Right cardiac atrium (tissue), 5 donors: ENCODE data around the gene RPL3. TPM values are rescaled to one million over a fixed set of nuclear protein-coding genes. Genes with fewer than 3 reads are reported as not detected.

ENCODE experiments used
- ATAC-seq, 2 donors: fragments of 200-7000 bp; cut with Tn5 transposase; one replicate each; pipeline versions ENCODE4 v1.8.0 to v1.9.1; 2020; ENCODE audit warnings: moderate library complexity in 2 of 2, mild to moderate bottlenecking in 1 of 2
- DNase-seq, 3 donors: peaks; one replicate each; pipeline ENCODE4 v3.0.0-alpha.2; 2020
- H3K27ac ChIP-seq: one replicate; pipeline ENCODE4 v1.5.1; 2013; ENCODE audit warnings: mild to moderate bottlenecking, low read length, control low read depth, moderate library complexity
- H3K27me3 ChIP-seq: one replicate; pipeline ENCODE4 v1.6.1; 2013; ENCODE audit not compliant: control insufficient read depth, insufficient read depth
- H3K4me1 ChIP-seq: one replicate; pipeline ENCODE4 v1.6.1; 2013; ENCODE audit warnings: low read length; ENCODE audit not compliant: control insufficient read depth, insufficient read depth
- H3K4me3 ChIP-seq: one replicate; pipeline ENCODE4 v1.5.1; 2013; ENCODE audit warnings: low read length, control low read depth
- H3K9me3 ChIP-seq: one replicate; pipeline ENCODE4 v1.6.1; 2013; ENCODE audit warnings: low read length; ENCODE audit not compliant: control insufficient read depth
- WGBS: extraction: QIAGEN DNeasy Blood & Tissue Kit; methylation state at CpG from one replicate; pipeline ENCODE4 v1.1.7; 2013; 5-methylcytosine and 5-hydroxymethylcytosine counted together
- intact Hi-C, 4 donors: fragments of 100-400 bp; cut with DNase I; formaldehyde crosslinking; loops; one replicate each; pipeline versions ENCODE4 v1.11.0 to v1.14.0; 2022 to 2023
- polyA plus RNA-seq: library from polyadenylated mRNA; stranded (reverse); fragments of 200-250 nt; gene quantifications from one replicate; pipeline ENCODE4 v1.2.3, GENCODE V29; 2013
- total RNA-seq, 4 donors: library from RNA; stranded (reverse); fragmentation: NEBNext Ultra II Directional; extraction: Animal tissue kit (Norgen Biotek cat#: 25700); gene quantifications; one replicate each; pipeline ENCODE4 v1.2.1, GENCODE V29; 2021
- donor health status: healthy with polysubstance abuse.
- donor health status: DM: no; HTN: yes; CAD: no.
- donor health status: DM: no; HTN: no; CAD: no.
- donor health status: DM: no; HTN: yes; CAD: no; lungs with severe emphysema.
- donor health status: DM: yes; HTN: yes; CAD: no.

The RPL3 gene
- total and polyA plus RNA-seq, 5 donors, result 948 to 1,416 (median 1,004) TPM

- peak in 1 of 3 donors; percentile 25 for DNase-seq
- no peak for ATAC-seq
- Histone ChIP-seq H3K27me3 (no peaks in the 10 kb centered on the region), H3K9me3 (no peaks in the 10 kb centered on the region), H3K27ac (peak overlapping the region; percentile 53), H3K4me3 (no peak overlapping the region), H3K4me1 (peaks cover 11% of the 10 kb centered on the region)
- WGBS, result 48% methylated on average over 9 of the region's 9 CpGs
- intact Hi-C loops, result loop anchor here in 3 of 4 donors (5.0 to 10.0 kb wide), 4 partner anchors 72 to 452 kb away; partner anchors contain the start of genes ATF4 (in 1 of the 3) and PDGFB (in 1 of the 3)
These were observed 2.2 kb downstream of the RPL3 start for GRCh38 chr22:39317084-39317774.

DNA sequence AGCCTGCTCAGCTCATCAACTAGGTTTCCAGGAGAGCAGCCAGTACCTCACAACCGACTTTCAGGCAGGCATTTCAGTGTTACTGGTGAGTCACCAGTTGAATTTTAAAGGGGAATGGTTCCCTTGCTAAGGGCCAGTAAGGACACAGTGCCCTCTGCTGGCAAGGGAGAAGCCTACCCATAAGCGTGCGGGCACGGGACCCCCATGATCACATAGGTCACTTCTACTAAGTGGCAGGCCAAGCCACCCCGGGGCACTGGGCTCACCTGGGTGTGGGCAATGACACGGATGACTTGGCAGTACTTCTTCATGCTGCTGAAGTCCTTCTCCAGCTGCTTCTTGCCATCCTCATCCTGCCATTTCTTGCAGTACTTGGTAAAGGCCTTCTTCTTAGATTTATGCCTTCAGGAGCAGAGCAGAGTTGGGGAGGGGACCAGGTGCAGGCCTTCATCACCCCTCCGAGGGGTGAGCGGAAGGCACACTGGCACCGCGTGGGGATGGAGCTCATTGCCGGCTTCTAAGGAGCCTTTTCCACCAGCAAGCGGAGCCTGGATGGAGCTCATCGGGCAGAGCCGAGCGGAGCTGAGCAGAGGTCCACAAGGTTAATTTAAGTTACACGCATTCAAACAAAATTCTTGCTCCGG, 2.9 kb downstream of the RPL3 start:
- H3K27me3 ChIP-seq, result no peaks in the 10 kb centered on the region
- H3K4me3 ChIP-seq, result no peak overlapping the region
- H3K9me3 ChIP-seq, result no peaks in the 10 kb centered on the region
- peak; percentile 20 to 32 for ATAC-seq
- peak overlapping the region; percentile 53 for H3K27ac ChIP-seq
- DNase-seq, result peak; percentile 80 to 86 (median 84)
- intact Hi-C loops, result loop anchor here in 3 of 4 donors (5.0 to 10.0 kb wide), 4 partner anchors 72 to 452 kb away; partner anchors contain the start of genes ATF4 (in 1 of the 3) and PDGFB (in 1 of the 3)
- peaks cover 11% of the 10 kb centered on the region for H3K4me1 ChIP-seq
- 46% methylated on average over 17 of the region's 17 CpGs for WGBS

DNA sequence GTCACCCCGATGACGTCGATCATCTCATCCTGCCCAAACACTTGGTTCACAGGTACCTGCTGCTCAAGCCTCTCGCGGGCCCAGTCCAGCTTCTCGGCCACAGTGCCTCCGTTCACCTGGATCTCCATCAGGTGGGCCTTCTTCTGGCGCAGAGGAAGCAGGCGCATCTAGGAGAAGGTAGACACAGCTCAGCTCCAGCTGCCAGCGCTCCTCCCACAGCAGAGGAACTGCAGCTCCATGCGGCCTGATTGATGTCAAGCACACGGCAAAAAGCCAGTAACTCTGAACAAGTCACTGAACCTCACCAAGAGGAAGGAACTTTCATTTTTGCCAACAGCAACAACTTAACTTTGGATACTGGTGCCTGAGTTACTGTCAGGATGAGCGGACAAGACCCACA, 4.0 kb downstream of the RPL3 start:
- 73% methylated on average over 13 of the region's 13 CpGs for WGBS

GRCh38 chr22:39314251-39314971, 5.0 kb downstream of the RPL3 start:
- Histone ChIP-seq H3K4me3 (no peak overlapping the region), H3K27me3 (no peaks in the 10 kb centered on the region), H3K4me1 (peaks cover 11% of the 10 kb centered on the region), H3K9me3 (no peaks in the 10 kb centered on the region), H3K27ac (peak overlapping the region; percentile 63)
- no peak for ATAC-seq
- WGBS, result 77% methylated on average over 14 of the region's 14 CpGs
- DNase-seq, result peak in 2 of 3 donors; percentile 45 to 60
- intact Hi-C loops, result loop anchor here in 3 of 4 donors (2.0 to 10.0 kb wide), 5 partner anchors 70 to 450 kb away; partner anchors contain the start of gene PDGFB (in 3 of the 3)

More for the DNA sequence above, 4.0 kb downstream of the RPL3 start:
- ATAC-seq (no peak), DNase-seq (peak in 2 of 3 donors; percentile 62 to 71)
- intact Hi-C loops, result loop anchor here in 3 of 4 donors (2.0 to 10.0 kb wide), 5 partner anchors 71 to 451 kb away; partner anchors contain the start of genes ATF4 (in 1 of the 3) and PDGFB (in 1 of the 3)
- Histone ChIP-seq H3K27me3 (no peaks in the 10 kb centered on the region), H3K27ac (peak overlapping the region; percentile 38), H3K4me3 (no peak overlapping the region), H3K9me3 (no peaks in the 10 kb centered on the region), H3K4me1 (peaks cover 11% of the 10 kb centered on the region)

GRCh38 chr22:39313258-39314001, 6.0 kb downstream of the RPL3 start:
- no peaks in the 10 kb centered on the region for H3K9me3 ChIP-seq
- H3K4me3 ChIP-seq, result no peak overlapping the region
- intact Hi-C loops, result loop anchor here in 3 of 4 donors (2.0 to 10.0 kb wide), 5 partner anchors 69 to 449 kb away; partner anchors contain the start of gene PDGFB (in 3 of the 3)
- peak in 2 of 3 donors; percentile 67 to 74 for DNase-seq
- H3K27ac ChIP-seq, result peak overlapping the region; percentile 63
- no peaks in the 10 kb centered on the region for H3K27me3 ChIP-seq
- 58% methylated on average over 20 of the region's 20 CpGs for WGBS
- no peak for ATAC-seq
- H3K4me1 ChIP-seq, result peaks cover 16% of the 10 kb centered on the region

- Histone ChIP-seq H3K27me3 (no peaks in the 10 kb centered on the region), H3K4me3 (no peak overlapping the region), H3K9me3 (no peaks in the 10 kb centered on the region), H3K4me1 (peaks cover 16% of the 10 kb centered on the region), H3K27ac (no peak overlapping the region)
- DNase-seq (peak in 1 of 3 donors; percentile 30), ATAC-seq (no peak)
- 87% methylated on average over 5 of the region's 5 CpGs for WGBS
- intact Hi-C loops, result loop anchor here in 3 of 4 donors (5.0 to 10.0 kb wide), 4 partner anchors 68 to 448 kb away; partner anchors contain the start of gene PDGFB (in 3 of the 3)
These were observed 7.0 kb downstream of the RPL3 start for GRCh38 chr22:39312410-39312809.

DNA sequence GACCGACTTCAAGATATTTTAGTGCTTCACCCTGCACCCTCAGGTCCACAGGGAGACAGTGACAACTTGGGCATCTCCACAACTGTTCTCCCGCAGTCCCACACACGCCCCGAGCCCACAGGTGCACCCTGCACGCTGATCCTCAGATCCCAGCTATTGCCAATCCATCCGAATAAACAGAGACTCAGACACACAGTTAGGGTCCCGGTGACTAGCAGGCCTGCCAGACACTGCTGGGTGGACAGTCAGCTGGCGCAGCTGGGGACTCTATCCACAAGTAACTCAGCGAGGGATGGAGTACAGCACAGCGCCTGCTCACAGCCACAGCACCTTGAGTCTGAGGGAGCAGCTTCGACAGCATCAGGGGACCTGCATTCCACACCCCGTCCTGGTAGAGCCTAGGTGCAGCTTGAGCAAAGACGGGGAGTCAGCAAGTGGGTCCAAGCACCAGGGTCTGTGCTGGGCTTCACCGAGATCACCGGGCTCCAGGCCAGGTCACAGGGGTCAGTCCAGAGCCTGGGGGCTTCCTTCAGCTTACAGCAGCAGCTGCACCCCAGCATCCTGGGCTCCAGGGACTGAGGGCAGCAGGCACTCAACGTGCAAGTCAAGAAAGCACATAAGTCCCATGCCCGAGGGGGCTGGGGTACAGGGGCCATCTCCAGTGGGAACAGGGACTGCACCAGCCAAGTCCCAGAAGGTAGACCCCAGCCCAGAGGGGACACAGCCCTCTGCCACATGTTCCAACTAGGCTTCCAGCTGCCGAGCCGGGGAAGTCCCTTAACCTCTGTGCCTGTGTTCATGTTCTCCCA, 7.6 kb downstream of the RPL3 start:
- Histone ChIP-seq H3K4me1 (peaks cover 16% of the 10 kb centered on the region), H3K9me3 (no peaks in the 10 kb centered on the region), H3K27ac (no peak overlapping the region), H3K27me3 (no peaks in the 10 kb centered on the region), H3K4me3 (no peak overlapping the region)
- WGBS, result 86% methylated on average over 19 of the region's 19 CpGs
- ATAC-seq (no peak), DNase-seq (peak in 1 of 3 donors; percentile 51)
- intact Hi-C loops, result loop anchor here (2.0 to 10.0 kb wide), 5 partner anchors 67 to 447 kb away; partner anchors contain the start of gene PDGFB (in 3 of the 4)

GRCh38 chr22:39309881-39310714, 9.3 kb downstream of the RPL3 start:
- Histone ChIP-seq H3K27ac (peak overlapping the region; percentile 89), H3K9me3 (no peaks in the 10 kb centered on the region), H3K4me1 (peaks cover 9% of the 10 kb centered on the region), H3K27me3 (no peaks in the 10 kb centered on the region), H3K4me3 (no peak overlapping the region)
- peak in 2 of 3 donors; percentile 32 to 59 for DNase-seq
- intact Hi-C loops, result loop anchor here (2.0 to 10.0 kb wide), 6 partner anchors 63 to 445 kb away; partner anchors contain the start of gene PDGFB (in 3 of the 4)
- ATAC-seq, result peak; percentile 0 to 6
- 63% methylated on average over 16 of the region's 16 CpGs for WGBS
